ENCODE measurements around the gene ST7.
"Not testable (repeated sequence)": the region's sequence is repeated elsewhere in the genome, so short reads cannot be mapped to it uniquely, and the experiment has no call there.

Gene ST7

DNA sequence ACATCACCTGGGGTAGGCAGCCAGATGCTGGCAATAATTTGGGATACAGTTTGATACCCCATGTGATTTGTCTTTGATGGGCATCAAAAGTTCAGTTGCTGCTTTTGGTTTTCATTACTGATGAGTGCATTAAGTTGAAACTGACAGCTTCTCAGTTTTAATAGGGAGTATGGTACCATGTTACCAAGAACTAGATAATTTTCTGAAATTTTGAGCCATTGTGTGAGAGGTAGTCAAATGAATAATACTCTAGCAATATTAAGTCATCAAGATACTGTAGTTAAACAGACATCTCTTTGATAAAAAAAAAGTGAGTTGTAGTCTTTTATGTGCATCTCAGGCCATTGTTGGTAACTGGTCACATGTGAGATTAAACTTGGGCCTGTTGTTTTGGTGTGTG is 71.5 kb downstream of the ST7 start:
- ChIA-PET CTCF (no interaction called here), POLR2A (no interaction called here)
- no peak for DNase-seq (ENCODE audit: extremely low spot score)
- TF ChIP-seq SP1 (IDR thresholded peaks at IDR 0.05) (no peak), FOXM1 (IDR thresholded peaks at IDR 0.05; ENCODE audit: borderline replicate concordance) (no peak)

DNA sequence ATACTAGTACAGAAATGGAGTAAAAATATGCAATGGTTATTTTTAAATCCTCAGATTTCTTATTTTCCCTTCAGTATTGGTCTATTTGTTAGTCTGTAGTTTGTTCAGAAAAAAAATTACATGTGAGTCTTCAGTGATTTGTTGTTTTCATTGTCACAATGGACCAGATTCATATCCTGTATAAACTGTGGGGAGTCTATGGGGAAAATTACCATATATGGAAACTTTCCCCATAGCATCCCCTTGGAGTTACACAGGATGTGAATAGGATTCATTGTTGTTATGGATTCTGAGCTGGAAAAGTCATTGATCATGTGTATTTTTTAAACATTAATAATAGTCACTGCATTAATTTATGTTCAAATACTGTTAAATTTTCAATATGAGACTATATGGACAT is 72.6 kb downstream of the ST7 start:
- CTCF ChIA-PET: no interaction called here
- DNase-seq (ENCODE audit: extremely low spot score): no peak
- no peak for TF ChIP-seq LEF1 (IDR thresholded peaks at IDR 0.05; ENCODE audit: borderline replicate concordance)
- no peak for TF ChIP-seq ELF4 (IDR thresholded peaks at IDR 0.05)
- no peak for TF ChIP-seq SP1 (IDR thresholded peaks at IDR 0.05)
- TF ChIP-seq FOXK2 (IDR thresholded peaks at IDR 0.05): no peak
- TF ChIP-seq FOXA1 (IDR thresholded peaks at IDR 0.05): no peak
- no peak for TF ChIP-seq CTBP1 (IDR thresholded peaks at IDR 0.05; ENCODE audit: borderline replicate concordance)
- no peak for TF ChIP-seq TARDBP (IDR thresholded peaks at IDR 0.05)
- TF ChIP-seq HDGF (IDR thresholded peaks at IDR 0.05; ENCODE audit: borderline replicate concordance): no peak
- TF ChIP-seq ARNT (IDR thresholded peaks at IDR 0.05): no peak
- POLR2A ChIA-PET: no interaction called here

DNA sequence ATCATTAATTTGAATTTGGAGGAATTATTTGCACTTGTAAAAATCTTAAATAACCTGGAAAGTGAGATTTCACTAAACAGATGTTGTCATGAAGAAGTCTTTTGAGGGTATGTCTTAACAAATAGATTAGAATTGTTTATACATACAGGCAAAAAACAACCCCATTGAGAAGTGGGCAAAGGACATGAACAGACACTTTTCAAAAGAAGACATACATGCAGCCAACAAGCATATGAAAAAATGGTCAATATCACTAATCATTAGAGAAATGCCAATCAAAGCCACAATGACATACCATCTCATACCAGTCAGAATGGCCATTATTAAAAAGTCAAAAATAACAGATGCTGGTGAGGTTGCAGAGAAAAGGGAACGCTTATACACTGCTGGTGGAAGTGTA is 77.0 kb downstream of the ST7 start:
- CTCF ChIA-PET; DNase-seq (ENCODE audit: extremely low spot score); POLR2A ChIA-PET: not testable (repeated sequence)

DNA sequence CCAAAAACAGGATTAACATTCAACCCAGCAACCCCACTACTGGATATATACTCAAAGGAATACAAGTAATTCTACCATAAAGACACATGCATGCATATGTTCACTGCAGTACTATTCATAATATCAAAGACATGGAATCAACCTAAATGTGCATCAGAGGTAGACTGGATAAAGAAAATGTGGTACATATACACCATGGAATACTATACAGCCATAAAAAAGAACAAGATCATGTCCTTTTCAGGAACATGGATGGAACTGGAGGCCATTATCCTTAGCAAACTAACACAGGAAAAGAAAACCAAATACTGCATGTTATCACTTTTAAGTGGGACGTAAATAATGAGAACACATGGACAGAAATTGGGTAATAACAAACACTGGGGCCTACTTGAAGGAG is 77.5 kb downstream of the ST7 start:
- CTCF ChIA-PET; POLR2A ChIA-PET; DNase-seq (ENCODE audit: extremely low spot score): not testable (repeated sequence)

DNA sequence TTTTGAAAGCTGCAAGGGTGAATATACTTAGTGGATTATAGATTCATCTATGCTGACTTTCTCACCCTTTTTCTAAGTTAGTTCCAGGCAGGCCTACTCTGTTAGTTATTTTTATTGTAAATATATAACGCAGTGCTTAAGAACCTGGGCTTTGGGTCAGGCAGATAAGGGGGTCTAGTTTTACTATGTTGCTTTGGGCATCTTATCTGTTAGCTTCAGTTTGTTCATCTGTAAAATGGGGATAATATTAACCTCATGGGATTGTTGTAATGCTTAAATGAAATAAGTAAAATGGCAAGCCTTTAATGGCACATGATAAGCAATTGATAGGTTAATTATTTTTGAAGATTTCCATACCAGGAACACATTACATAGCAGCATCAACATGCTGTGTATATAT is 79.5 kb downstream of the ST7 start:
- no peak for DNase-seq (ENCODE audit: extremely low spot score)
- POLR2A ChIA-PET: no interaction called here
- CTCF ChIA-PET: no interaction called here
- TF ChIP-seq CTBP1 (IDR thresholded peaks at IDR 0.05; ENCODE audit: borderline replicate concordance) (no peak), SP1 (IDR thresholded peaks at IDR 0.05) (no peak), ZNF384 (IDR thresholded peaks at IDR 0.05) (no peak), FOXM1 (IDR thresholded peaks at IDR 0.05; ENCODE audit: borderline replicate concordance) (no peak), NFRKB (IDR thresholded peaks at IDR 0.05) (no peak), ELF4 (IDR thresholded peaks at IDR 0.05) (no peak), FOXA1 (IDR thresholded peaks at IDR 0.05) (no peak), L3MBTL2 (conservative IDR thresholded peaks at IDR 0.05) (no peak), LEF1 (IDR thresholded peaks at IDR 0.05; ENCODE audit: borderline replicate concordance) (no peak), HDGF (IDR thresholded peaks at IDR 0.05; ENCODE audit: borderline replicate concordance) (no peak), SUZ12 (IDR thresholded peaks at IDR 0.05) (no peak), BHLHE40 (IDR thresholded peaks at IDR 0.05; ENCODE audit: borderline replicate concordance) (no peak)
- TF ChIP-seq, protein P1, sequence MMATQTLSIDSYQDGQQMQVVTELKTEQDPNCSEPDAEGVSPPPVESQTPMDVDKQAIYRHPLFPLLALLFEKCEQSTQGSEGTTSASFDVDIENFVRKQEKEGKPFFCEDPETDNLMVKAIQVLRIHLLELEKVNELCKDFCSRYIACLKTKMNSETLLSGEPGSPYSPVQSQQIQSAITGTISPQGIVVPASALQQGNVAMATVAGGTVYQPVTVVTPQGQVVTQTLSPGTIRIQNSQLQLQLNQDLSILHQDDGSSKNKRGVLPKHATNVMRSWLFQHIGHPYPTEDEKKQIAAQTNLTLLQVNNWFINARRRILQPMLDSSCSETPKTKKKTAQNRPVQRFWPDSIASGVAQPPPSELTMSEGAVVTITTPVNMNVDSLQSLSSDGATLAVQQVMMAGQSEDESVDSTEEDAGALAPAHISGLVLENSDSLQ (IDR thresholded peaks at IDR 0.05): no peak

DNA sequence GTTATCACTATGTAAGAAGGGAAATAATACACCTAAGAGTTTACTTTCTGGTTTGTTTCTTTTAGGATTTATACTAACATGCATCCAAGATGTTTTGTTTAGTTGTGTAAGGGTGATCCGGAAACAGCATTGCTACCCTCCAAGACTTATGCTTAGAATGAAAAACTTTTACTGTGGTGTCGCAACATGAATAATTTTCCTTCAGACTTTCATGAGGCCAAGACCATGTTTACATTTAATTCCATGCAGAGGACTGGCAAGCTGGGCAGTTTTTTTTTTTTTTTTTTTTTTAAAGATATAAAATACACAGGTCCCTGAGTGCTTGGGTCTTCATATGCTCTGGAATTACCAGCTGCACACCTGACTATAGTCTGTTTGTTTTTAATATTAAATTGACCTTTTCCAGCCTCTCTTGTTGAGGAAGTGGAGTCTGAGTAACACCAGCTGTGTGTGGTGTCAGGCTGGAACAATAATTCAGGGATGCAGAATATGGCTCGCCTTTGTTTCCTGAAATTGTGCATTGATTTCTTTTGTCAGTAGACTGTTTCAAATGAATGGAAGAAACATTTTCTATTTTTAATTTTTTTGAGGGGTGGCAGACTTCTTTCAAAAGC is 81.7 kb downstream of the ST7 start:
- ChIA-PET CTCF (interaction anchor here (0.5 kb wide), 1 partner anchor 29 kb away, joined by 3 read pairs; no protein-coding TSS in a partner anchor), POLR2A (no interaction called here)
- TF ChIP-seq ELF4 (IDR thresholded peaks at IDR 0.05) (no peak), L3MBTL2 (conservative IDR thresholded peaks at IDR 0.05) (no peak), TARDBP (IDR thresholded peaks at IDR 0.05) (no peak), ARNT (IDR thresholded peaks at IDR 0.05) (no peak), BHLHE40 (IDR thresholded peaks at IDR 0.05; ENCODE audit: borderline replicate concordance) (no peak), NFRKB (IDR thresholded peaks at IDR 0.05) (no peak), FOXK2 (IDR thresholded peaks at IDR 0.05) (no peak), SP1 (IDR thresholded peaks at IDR 0.05) (no peak), ZNF384 (IDR thresholded peaks at IDR 0.05) (no peak), LEF1 (IDR thresholded peaks at IDR 0.05; ENCODE audit: borderline replicate concordance) (no peak), CTBP1 (IDR thresholded peaks at IDR 0.05; ENCODE audit: borderline replicate concordance) (no peak), FOXM1 (IDR thresholded peaks at IDR 0.05; ENCODE audit: borderline replicate concordance) (no peak), HDGF (IDR thresholded peaks at IDR 0.05; ENCODE audit: borderline replicate concordance) (no peak), SUZ12 (IDR thresholded peaks at IDR 0.05) (no peak)
- TF ChIP-seq, protein P1 (IDR thresholded peaks at IDR 0.05): no peak
- no peak for DNase-seq (ENCODE audit: extremely low spot score)

DNA sequence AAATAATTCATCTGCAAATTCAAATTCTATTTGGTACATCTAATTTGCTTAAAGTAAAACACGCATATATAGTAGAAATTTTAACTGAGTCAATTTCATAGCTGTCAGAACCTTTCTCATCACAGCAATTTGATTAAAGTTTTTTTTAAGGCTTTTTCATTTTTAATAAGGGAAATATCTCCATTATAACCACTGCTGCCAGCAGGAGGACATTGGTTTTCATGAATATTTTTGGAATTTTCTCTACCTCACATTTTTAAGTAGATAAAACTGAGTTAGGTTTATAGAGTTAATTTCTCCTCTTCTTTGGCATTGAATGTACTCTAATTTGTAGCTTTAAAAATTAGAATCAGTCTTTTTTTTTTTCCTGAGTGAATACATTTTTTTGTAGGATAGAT is 82.2 kb downstream of the ST7 start:
- no peak for TF ChIP-seq L3MBTL2 (conservative IDR thresholded peaks at IDR 0.05)
- no peak for TF ChIP-seq FOXA1 (IDR thresholded peaks at IDR 0.05)
- no peak for TF ChIP-seq ZNF384 (IDR thresholded peaks at IDR 0.05)
- no peak for TF ChIP-seq FOXM1 (IDR thresholded peaks at IDR 0.05; ENCODE audit: borderline replicate concordance)
- no peak for TF ChIP-seq TARDBP (IDR thresholded peaks at IDR 0.05)
- no peak for TF ChIP-seq FOXK2 (IDR thresholded peaks at IDR 0.05)
- TF ChIP-seq SUZ12 (IDR thresholded peaks at IDR 0.05): no peak
- no peak for TF ChIP-seq NFRKB (IDR thresholded peaks at IDR 0.05)
- TF ChIP-seq CTBP1 (IDR thresholded peaks at IDR 0.05; ENCODE audit: borderline replicate concordance): no peak
- TF ChIP-seq ARNT (IDR thresholded peaks at IDR 0.05): no peak
- TF ChIP-seq BHLHE40 (IDR thresholded peaks at IDR 0.05; ENCODE audit: borderline replicate concordance): no peak
- TF ChIP-seq, protein P1 (IDR thresholded peaks at IDR 0.05): no peak
- POLR2A ChIA-PET: no interaction called here
- CTCF ChIA-PET: no interaction called here
- no peak for DNase-seq (ENCODE audit: extremely low spot score)

All from HEK293T (cell line).